Activated B cell treated with CpG ODN at 0.5 μM for 24 hours (primary cell): ENCODE measurements around the gene PRKCE. TPM values are rescaled to one million over a fixed set of nuclear protein-coding genes. Genes with fewer than 3 reads are reported as not detected.
"Not testable (repeated sequence)": the region's sequence is repeated elsewhere in the genome, so short reads cannot be mapped to it uniquely, and the experiment has no call there.

ENCODE experiments used
- ATAC-seq: fragments of 200-7000 bp; cut with Tn5 transposase; one replicate; pipeline ENCODE4 v1.10.0; 2021; ENCODE audit warnings: low read depth, mild to moderate bottlenecking, moderate library complexity
- CTCF ChIA-PET: fragments of 350-600 bp; sonication (Branson Sonifier 250); formaldehyde crosslinking; loops from one replicate; lab custom pipeline; 2021; ENCODE audit warnings: antibody characterized with exemption; lab: Charles Lee
- POLR2A ChIA-PET: fragments of 350-600 bp; sonication (Branson Sonifier 250); formaldehyde crosslinking; loops from one replicate; lab custom pipeline; 2021; ENCODE audit warnings: antibody characterized with exemption; lab: Charles Lee
- DNase-seq: peaks from one replicate; pipeline ENCODE4 v3.0.0; 2022
- H3K27ac Mint-ChIP-seq: one replicate; pipeline ENCODE4 v1.8.0; 2020; ENCODE audit warnings: mixed read lengths
- H3K27me3 Mint-ChIP-seq: one replicate; pipeline ENCODE4 v1.8.0; 2021; ENCODE audit warnings: mixed read lengths
- H3K36me3 Mint-ChIP-seq: one replicate; pipeline ENCODE4 v1.8.0; 2021; ENCODE audit warnings: low read depth, mixed read lengths
- H3K4me1 Mint-ChIP-seq: one replicate; pipeline ENCODE4 v1.8.0; 2021; ENCODE audit warnings: mixed read lengths
- H3K4me3 Mint-ChIP-seq: one replicate; pipeline ENCODE4 v1.8.0; 2020; ENCODE audit warnings: mild to moderate bottlenecking, mixed read lengths
- H3K9me3 Mint-ChIP-seq: one replicate; pipeline ENCODE4 v1.8.0; 2020; ENCODE audit warnings: mixed read lengths
- CTCF ChIP-seq: fragments of 200-600 bp; IDR thresholded peaks from one replicate; pipeline ENCODE4 v1.8.0; 2022; ENCODE audit warnings: antibody characterized with exemption, mild to moderate bottlenecking
- intact Hi-C: fragments of 100-400 bp; cut with micrococcal nuclease; formaldehyde crosslinking; loops from one replicate; pipeline ENCODE4 v1.15.1; 2024
- total RNA-seq: library from RNA; stranded (reverse); gene quantifications from 2 replicates; pipeline ENCODE4 v1.2.3, GENCODE V29; 2022

Gene PRKCE
- total RNA-seq, 1 donor from 2014 or later, result 53.8 TPM

GRCh38 chr2:45691171-45691999, 39.9 kb downstream of the PRKCE start:
- Mint-ChIP-seq H3K27ac (peak overlapping the region; percentile 70), H3K4me3 (peak overlapping the region; percentile 64), H3K9me3 (no peaks in the 10 kb centered on the region), H3K4me1 (peaks cover 54% of the 10 kb centered on the region), H3K27me3 (no peaks in the 10 kb centered on the region), H3K36me3 (no peaks in the 10 kb centered on the region)
- CTCF ChIA-PET, result interaction anchor here (0.7 to 2.7 kb wide), 4 partner anchors 38 to 244 kb away, joined by 3 to 11 read pairs (median 6); no protein-coding TSS in a partner anchor
- no peak for TF ChIP-seq CTCF
- ATAC-seq (peak; percentile 45), DNase-seq (no peak)
- POLR2A ChIA-PET, result interaction anchor here (0.6 to 1.7 kb wide), 6 partner anchors 33 to 1488 kb away, joined by 3 to 20 read pairs (median 8); partner anchors contain the start of gene PRKCE
- intact Hi-C loops, result loop anchor here (1.0 to 2.0 kb wide), 2 partner anchors 37 to 87 kb away; no protein-coding TSS in a partner anchor

GRCh38 chr2:45692566-45692965, 41.1 kb downstream of the PRKCE start:
- H3K4me1 Mint-ChIP-seq, result peaks cover 63% of the 10 kb centered on the region
- POLR2A ChIA-PET, result no interaction called here
- H3K27ac Mint-ChIP-seq, result peak overlapping the region; percentile 42
- H3K36me3 Mint-ChIP-seq, result no peaks in the 10 kb centered on the region
- ATAC-seq (no peak), DNase-seq (no peak)
- CTCF ChIA-PET, result interaction anchor here (1.3 kb wide), 2 partner anchors 36 to 40 kb away, joined by 3 to 8 read pairs; no protein-coding TSS in a partner anchor
- H3K4me3 Mint-ChIP-seq, result no peak overlapping the region
- TF ChIP-seq CTCF, result no peak
- H3K9me3 Mint-ChIP-seq, result no peaks in the 10 kb centered on the region
- no peaks in the 10 kb centered on the region for H3K27me3 Mint-ChIP-seq
- intact Hi-C loops, result no loop called here

GRCh38 chr2:45695480-45696007, 44.1 kb downstream of the PRKCE start:
- DNase-seq, H3K9me3 Mint-ChIP-seq, H3K27me3 Mint-ChIP-seq, H3K36me3 Mint-ChIP-seq: not testable (repeated sequence)
- Mint-ChIP-seq H3K4me1 (peaks cover 66% of the 10 kb centered on the region), H3K4me3 (peak overlapping the region; percentile 46), H3K27ac (peak overlapping the region; percentile 78)
- peak; percentile 79 for ATAC-seq
- POLR2A ChIA-PET, result interaction anchor here (0.5 to 0.7 kb wide), 4 partner anchors 30 to 81 kb away, joined by 3 to 5 read pairs (median 4); no protein-coding TSS in a partner anchor
- CTCF ChIA-PET, result interaction anchor here (0.6 kb wide), 1 partner anchor 83 kb away, joined by 3 read pairs; no protein-coding TSS in a partner anchor
- intact Hi-C loops, result loop anchor here (1.0 kb wide), 2 partner anchors 33 to 44 kb away; partner anchors contain the start of gene PRKCE

- no peak for TF ChIP-seq CTCF
- Mint-ChIP-seq H3K4me1 (peaks cover 64% of the 10 kb centered on the region), H3K4me3 (no peak overlapping the region), H3K27me3 (no peaks in the 10 kb centered on the region), H3K9me3 (no peaks in the 10 kb centered on the region), H3K27ac (no peak overlapping the region), H3K36me3 (peaks cover 10% of the 10 kb centered on the region)
- ChIA-PET POLR2A (interaction anchor here (4.2 kb wide), 1 partner anchor 33 kb away, joined by 47 read pairs; no protein-coding TSS in a partner anchor), CTCF (interaction anchor here (1.1 kb wide), 1 partner anchor 82 kb away, joined by 3 read pairs; no protein-coding TSS in a partner anchor)
- no peak for DNase-seq
- ATAC-seq, result no peak
- intact Hi-C loops, result no loop called here
These were observed 45.2 kb downstream of the PRKCE start for GRCh38 chr2:45696708-45697107.

- ATAC-seq (no peak), DNase-seq (no peak)
- Mint-ChIP-seq H3K27ac (no peak overlapping the region), H3K4me3 (no peak overlapping the region), H3K36me3 (peaks cover 15% of the 10 kb centered on the region), H3K9me3 (no peaks in the 10 kb centered on the region), H3K4me1 (peaks cover 59% of the 10 kb centered on the region), H3K27me3 (no peaks in the 10 kb centered on the region)
- no peak for TF ChIP-seq CTCF
- intact Hi-C loops, result no loop called here
- ChIA-PET CTCF (interaction anchor here (1.1 kb wide), 1 partner anchor 81 kb away, joined by 3 read pairs; no protein-coding TSS in a partner anchor), POLR2A (interaction anchor here (4.2 kb wide), 1 partner anchor 33 kb away, joined by 47 read pairs; no protein-coding TSS in a partner anchor)
These were observed 45.7 kb downstream of the PRKCE start for GRCh38 chr2:45697190-45697589.
